Esophagus squamous epithelium (tissue), 5 donors: ENCODE results near the gene ACE2. TPM values are rescaled to one million over a fixed set of nuclear protein-coding genes. Genes with fewer than 3 reads are reported as not detected.

ENCODE experiments used
- DNase-seq: peaks from one replicate; lab custom pipeline; 2025; lab: John Stamatoyannopoulos, UW
- H3K27ac ChIP-seq, 4 donors: fragments of 200-600 bp; sonication (generic); one replicate each; pipeline ENCODE4 v1.5.1; 2016 to 2019; ENCODE audit warnings: mild to moderate bottlenecking in 1 of 4
- H3K27me3 ChIP-seq, 4 donors: fragments of 200-600 bp; sonication (generic); 1 replicate in 3 of 4; 2 replicates in 1 of 4; pipeline versions ENCODE4 v1.5.1 to v1.6.0; 2017 to 2021; ENCODE audit warnings: antibody characterized with exemption in 1 of 4
- H3K36me3 ChIP-seq, 3 donors: fragments of 200-600 bp; sonication (generic); one replicate each; pipeline ENCODE4 v1.5.1; 2016 to 2019
- H3K4me1 ChIP-seq, 3 donors: fragments of 200-600 bp; sonication (generic); one replicate each; pipeline ENCODE4 v1.5.1; 2017 to 2019
- H3K4me3 ChIP-seq, 4 donors: fragments of 200-600 bp; sonication (generic); 1 replicate in 3 of 4; 2 replicates in 1 of 4; pipeline ENCODE4 v1.5.1; 2016 to 2019; ENCODE audit warnings: mild to moderate bottlenecking in 2 of 4, moderate library complexity in 1 of 4
- H3K9me3 ChIP-seq, 3 donors: fragments of 200-600 bp; sonication (generic); one replicate each; pipeline ENCODE4 v1.5.1; 2016 to 2019
- CTCF ChIP-seq, 6 experiments: fragments of 450-650 bp in 4 of 6; fragments of 200-600 bp in 2 of 6; sonication (generic) in 2 of 6; IDR thresholded peaks; one replicate each; pipeline ENCODE4 v1.5.1; 2016 to 2019; ENCODE audit warnings: antibody characterized with exemption in 6 of 6, mild to moderate bottlenecking in 4 of 6, moderate library complexity in 4 of 6
- POLR2A ChIP-seq, 4 donors: fragments of 450-650 bp; IDR thresholded peaks; one replicate each; pipeline ENCODE4 v1.6.1; 2017; ENCODE audit warnings: antibody characterized with exemption in 4 of 4, mild to moderate bottlenecking in 4 of 4, moderate library complexity in 3 of 4
- WGBS, 2 donors: methylation state at CpG; one replicate each; pipeline ENCODE4 v1.1.5; 2018; 5-methylcytosine and 5-hydroxymethylcytosine counted together
- intact Hi-C: fragments of 100-400 bp; cut with DNase I; formaldehyde crosslinking; loops from one replicate; pipeline ENCODE4 v1.15.0; 2022
- total RNA-seq, 4 donors: library from RNA; depleted of rRNA; stranded (reverse); fragments of >200 nt; gene quantifications; one replicate each; pipeline ENCODE4 v1.1.0, GENCODE V29; 2016
- donor health status: DM: yes; HTN: yes; CAD: no.

The ACE2 gene
- total RNA-seq, 4 donors from 2014 or later, result 0.57 to 9.8 (median 5.5) TPM

- H3K27ac ChIP-seq, result no peak overlapping the region
These were observed 77.7 kb downstream of the ACE2 start for GRCh38 chrX:15523088-15523487.

GRCh38 chrX:15522464-15522863 lies 78.3 kb downstream of the ACE2 start:
- no CpG with 5 or more reads among the region's 3 CpGs for WGBS, 2 donors
- no peak for TF ChIP-seq POLR2A (IDR thresholded peaks at IDR 0.05)
- no peak for DNase-seq
- no peaks in the 10 kb centered on the region for H3K4me1 ChIP-seq
- H3K36me3 ChIP-seq, result no peaks in the 10 kb centered on the region
- no peaks in the 10 kb centered on the region for H3K27me3 ChIP-seq
- H3K4me3 ChIP-seq, result no peak overlapping the region
- no peaks in the 10 kb centered on the region for H3K9me3 ChIP-seq
- intact Hi-C loops, result no loop called here
- H3K27ac ChIP-seq, result no peak overlapping the region

More at GRCh38 chrX:15523088-15523487, 77.7 kb downstream of the ACE2 start:
- no peaks in the 10 kb centered on the region for H3K36me3 ChIP-seq
- H3K9me3 ChIP-seq, result no peaks in the 10 kb centered on the region
- H3K27me3 ChIP-seq, result no peaks in the 10 kb centered on the region
- TF ChIP-seq POLR2A (IDR thresholded peaks at IDR 0.05) (no peak), CTCF (IDR thresholded peaks at IDR 0.05) (no peak)
- no peak for DNase-seq
- H3K4me1 ChIP-seq, result no peaks in the 10 kb centered on the region
- H3K4me3 ChIP-seq, result no peak overlapping the region
- intact Hi-C loops, result no loop called here

- Histone ChIP-seq H3K27me3 (no peaks in the 10 kb centered on the region), H3K4me3 (no peak overlapping the region), H3K27ac (no peak overlapping the region), H3K36me3 (no peaks in the 10 kb centered on the region), H3K9me3 (no peaks in the 10 kb centered on the region), H3K4me1 (no peaks in the 10 kb centered on the region)
- DNase-seq, result no peak
- intact Hi-C loops, result no loop called here
- TF ChIP-seq CTCF (IDR thresholded peaks at IDR 0.05), result no peak
- TF ChIP-seq POLR2A (IDR thresholded peaks at IDR 0.05), result no peak
- WGBS, 2 donors, result 36 to 45% methylated on average over 1 to 6 of the region's 6 CpGs
These were observed 84.8 kb downstream of the ACE2 start for GRCh38 chrX:15515931-15516330.

- H3K4me3 ChIP-seq, result no peak overlapping the region
- TF ChIP-seq POLR2A (IDR thresholded peaks at IDR 0.05) (no peak), CTCF (IDR thresholded peaks at IDR 0.05) (no peak)
- H3K36me3 ChIP-seq, result no peaks in the 10 kb centered on the region
- no peaks in the 10 kb centered on the region for H3K27me3 ChIP-seq
- no peak overlapping the region for H3K27ac ChIP-seq
- 60 to 93% methylated on average over 1 of the region's 1 CpG for WGBS, 2 donors
- DNase-seq, result no peak
- no peaks in the 10 kb centered on the region for H3K4me1 ChIP-seq
- intact Hi-C loops, result no loop called here
- H3K9me3 ChIP-seq, result no peaks in the 10 kb centered on the region
These were observed 86.5 kb downstream of the ACE2 start for GRCh38 chrX:15514279-15514678.

GRCh38 chrX:15512401-15512965 lies 88.3 kb downstream of the ACE2 start:
- TF ChIP-seq CTCF (IDR thresholded peaks at IDR 0.05) (no peak), POLR2A (IDR thresholded peaks at IDR 0.05) (no peak)
- WGBS, 2 donors, result 73 to 78% methylated on average over 4 of the region's 4 CpGs
- no peaks in the 10 kb centered on the region for H3K27me3 ChIP-seq
- intact Hi-C loops, result no loop called here
- H3K4me3 ChIP-seq, result no peak overlapping the region
- H3K36me3 ChIP-seq, result no peaks in the 10 kb centered on the region
- no peaks in the 10 kb centered on the region for H3K4me1 ChIP-seq
- no peak overlapping the region for H3K27ac ChIP-seq
- no peaks in the 10 kb centered on the region for H3K9me3 ChIP-seq
- DNase-seq, result no peak

GRCh38 chrX:15511563-15511962 lies 89.2 kb downstream of the ACE2 start:
- Histone ChIP-seq H3K9me3 (no peaks in the 10 kb centered on the region), H3K27ac (no peak overlapping the region), H3K4me1 (no peaks in the 10 kb centered on the region), H3K4me3 (no peak overlapping the region), H3K36me3 (no peaks in the 10 kb centered on the region), H3K27me3 (no peaks in the 10 kb centered on the region)
- WGBS, 2 donors, result 40% methylated on average over 1 of the region's 1 CpG
- intact Hi-C loops, result no loop called here
- TF ChIP-seq POLR2A (IDR thresholded peaks at IDR 0.05), result no peak
- no peak for TF ChIP-seq CTCF (IDR thresholded peaks at IDR 0.05)
- no peak for DNase-seq
